H1 (cell line): ENCODE measurements around the gene RASL11B. TPM values are rescaled to one million over a fixed set of nuclear protein-coding genes. Genes with fewer than 3 reads are reported as not detected.

Experiments used
- CTCF ChIA-PET: fragments of 300-600 bp; sonication (Branson Sonifier 250); formaldehyde crosslinking; loops from one replicate; lab custom pipeline; 2021; ENCODE audit not compliant: partially characterized antibody; lab: Charles Lee
- POLR2A ChIA-PET: fragments of 300-600 bp; sonication (Branson Sonifier 250); formaldehyde crosslinking; loops from one replicate; lab custom pipeline; 2021; ENCODE audit warnings: inconsistent platforms; ENCODE audit not compliant: partially characterized antibody; lab: Charles Lee
- DNase-seq, 2 experiments: peaks; one replicate each; pipeline versions ENCODE4 v3.0.0 to v3.0.0-alpha.2; 2010 to 2022; ENCODE audit warnings: low spot score in 2 of 2, low read depth in 1 of 2, mixed read lengths in 1 of 2
- FAIRE-seq: peaks from 2 replicates; lab custom pipeline; 2011; peaks lifted over from hg19 to GRCh38; lab: Jason Lieb, UNC
- H2AFZ ChIP-seq: 2 replicates; pipeline ENCODE4 v1.8.1; 2012; ENCODE audit warnings: low read length, inconsistent platforms
- H2AK5ac ChIP-seq: 2 replicates; pipeline ENCODE4 v1.6.1; 2013; ENCODE audit warnings: low read depth, low read length
- H2BK120ac ChIP-seq: replicated peaks from 2 replicates; pipeline ENCODE3; 2013; ENCODE audit warnings: low read depth, low read length, inconsistent platforms
- H2BK12ac ChIP-seq: 2 replicates; pipeline ENCODE4 v1.6.1; 2013; ENCODE audit warnings: low read depth, low read length
- H2BK15ac ChIP-seq: 2 replicates; pipeline ENCODE4 v1.6.1; 2013; ENCODE audit warnings: low read length
- H2BK20ac ChIP-seq: 2 replicates; pipeline ENCODE4 v1.6.1; 2013; ENCODE audit warnings: low read length
- H2BK5ac ChIP-seq: 2 replicates; pipeline ENCODE4 v1.6.1; 2013; ENCODE audit warnings: low read depth, low read length
- H3K14ac ChIP-seq: 2 replicates; pipeline ENCODE4 v1.6.1; 2013; ENCODE audit warnings: inconsistent platforms; ENCODE audit not compliant: insufficient read length
- H3K18ac ChIP-seq: 2 replicates; pipeline ENCODE4 v1.6.1; 2013; ENCODE audit warnings: low read length; ENCODE audit errors: extremely low read depth
- H3K23ac ChIP-seq: 2 replicates; pipeline ENCODE4 v1.6.1; 2013; ENCODE audit warnings: inconsistent platforms; ENCODE audit not compliant: insufficient read length
- H3K23me2 ChIP-seq: 2 replicates; pipeline ENCODE4 v1.6.1; 2013; ENCODE audit warnings: low read depth, low read length
- H3K27ac ChIP-seq: 2 replicates; pipeline ENCODE4 v1.6.1; 2011; ENCODE audit warnings: low read depth, low read length, inconsistent platforms
- H3K27me3 ChIP-seq, 4 experiments: replicated peaks in 1 of 4; 1 replicate in 1 of 4; 2 replicates in 3 of 4; pipeline versions ENCODE4 v1.6.1 to v1.8.1; 2011 to 2013; ENCODE audit warnings: low read length in 3 of 4, mild to moderate bottlenecking in 3 of 4, inconsistent platforms in 2 of 4, mixed read lengths in 2 of 4, moderate library complexity in 1 of 4; ENCODE audit not compliant: control insufficient read depth in 3 of 4, insufficient read depth in 3 of 4; ENCODE audit errors: extremely low read depth in 1 of 4
- H3K36me3 ChIP-seq, 4 experiments: 2 replicates each; pipeline versions ENCODE4 v1.6.1 to v1.8.1; 2011 to 2013; ENCODE audit warnings: mild to moderate bottlenecking in 4 of 4, low read length in 3 of 4, moderate library complexity in 2 of 4, control low read depth in 1 of 4, inconsistent platforms in 1 of 4; ENCODE audit not compliant: insufficient read depth in 4 of 4, control insufficient read depth in 2 of 4
- H3K4ac ChIP-seq: replicated peaks from 2 replicates; pipeline ENCODE3; 2013; ENCODE audit warnings: low read length, low read depth, mixed read lengths, inconsistent platforms; ENCODE audit not compliant: insufficient read length
- H3K4me1 ChIP-seq, 4 experiments: replicated peaks in 1 of 4; 1 replicate in 1 of 4; 2 replicates in 3 of 4; pipeline versions ENCODE4 v1.6.1 to v1.8.1; 2011 to 2013; ENCODE audit warnings: low read length in 3 of 4, inconsistent platforms in 2 of 4, mixed read lengths in 1 of 4; ENCODE audit not compliant: insufficient read depth in 4 of 4, control insufficient read depth in 3 of 4
- H3K4me2 ChIP-seq, 2 experiments: 2 replicates each; pipeline versions ENCODE4 v1.6.1 to v1.8.1; 2011 to 2013; ENCODE audit warnings: low read depth in 2 of 2, low read length in 2 of 2, control low read depth in 1 of 2, inconsistent platforms in 1 of 2, mild to moderate bottlenecking in 1 of 2; ENCODE audit not compliant: insufficient read depth in 1 of 2
- H3K4me3 ChIP-seq, 4 experiments: fragments of 200-600, 300-600 bp in 1 of 4; sonication (generic), shearing (Covaris generic), sonication (Bioruptor Twin) in 1 of 4; 2 replicates each; pipeline versions ENCODE4 v1.5.1 to v1.8.1; 2011 to 2016; ENCODE audit warnings: low read length in 4 of 4, low read depth in 3 of 4, control low read depth in 2 of 4, inconsistent platforms in 2 of 4, mild to moderate bottlenecking in 2 of 4, mixed read lengths in 1 of 4, moderate library complexity in 1 of 4; ENCODE audit not compliant: insufficient read depth in 2 of 4; ENCODE audit errors: extremely low read depth in 1 of 4
- H3K56ac ChIP-seq: replicated peaks from 2 replicates; pipeline ENCODE3; 2013; ENCODE audit warnings: low read depth, mild to moderate bottlenecking, mixed read lengths, low read length, inconsistent platforms; ENCODE audit not compliant: insufficient read length
- H3K79me1 ChIP-seq: 2 replicates; pipeline ENCODE4 v1.6.1; 2013; ENCODE audit warnings: low read depth, low read length, control low read depth
- H3K79me2 ChIP-seq, 2 experiments: 2 replicates each; pipeline versions ENCODE4 v1.6.1 to v1.8.1; 2012 to 2013; ENCODE audit warnings: low read length in 2 of 2, mild to moderate bottlenecking in 2 of 2, inconsistent platforms in 1 of 2; ENCODE audit not compliant: insufficient read depth in 2 of 2, control insufficient read depth in 1 of 2
- H3K9ac ChIP-seq, 4 experiments: replicated peaks in 1 of 4; 1 replicate in 1 of 4; 2 replicates in 3 of 4; pipeline versions ENCODE4 v1.6.1 to v1.8.1; 2011 to 2013; ENCODE audit warnings: low read depth in 3 of 4, low read length in 3 of 4, control low read depth in 2 of 4, mild to moderate bottlenecking in 2 of 4, moderate library complexity in 2 of 4, inconsistent platforms in 1 of 4; ENCODE audit errors: extremely low read depth in 1 of 4
- H3K9me3 ChIP-seq, 2 experiments: 2 replicates each; pipeline versions ENCODE4 v1.6.1 to v1.8.1; 2012 to 2013; ENCODE audit warnings: mild to moderate bottlenecking in 2 of 2, moderate library complexity in 2 of 2, control low read depth in 1 of 2, inconsistent platforms in 1 of 2, low read depth in 1 of 2, low read length in 1 of 2, mixed read lengths in 1 of 2; ENCODE audit not compliant: insufficient read depth in 2 of 2
- H4K20me1 ChIP-seq, 2 experiments: replicated peaks in 1 of 2; 2 replicates each; pipeline versions ENCODE3 to v1.8.1; 2011 to 2013; ENCODE audit warnings: inconsistent platforms in 2 of 2, low read length in 2 of 2, mild to moderate bottlenecking in 1 of 2; ENCODE audit not compliant: insufficient read depth in 2 of 2, control insufficient read depth in 1 of 2
- H4K5ac ChIP-seq: 2 replicates; pipeline ENCODE4 v1.6.1; 2013; ENCODE audit warnings: low read length, low read depth, mixed read lengths, inconsistent platforms; ENCODE audit not compliant: insufficient read length
- H4K8ac ChIP-seq: 2 replicates; pipeline ENCODE4 v1.8.0; 2013; ENCODE audit warnings: mild to moderate bottlenecking, moderate library complexity, low read length, inconsistent platforms; ENCODE audit not compliant: insufficient read depth; ENCODE audit errors: extremely low read depth
- H4K91ac ChIP-seq: replicated peaks from 2 replicates; pipeline ENCODE3; 2013; ENCODE audit warnings: low read length, mixed read lengths, inconsistent platforms; ENCODE audit not compliant: insufficient read length
- ASH2L ChIP-seq: fragments of 200-600, 300-600 bp; sonication (generic); IDR thresholded peaks from one replicate; pipeline ENCODE4 v1.7.1; 2017; ENCODE audit warnings: low read length
- BACH1 ChIP-seq: IDR thresholded peaks from 2 replicates; pipeline ENCODE4 v1.6.1; 2012; ENCODE audit warnings: low read length, improper control_type of control experiment
- CHD1 ChIP-seq: IDR thresholded peaks from 2 replicates; pipeline ENCODE4 v1.6.1; 2012; ENCODE audit warnings: low read depth, low read length, improper control_type of control experiment
- CTBP2 ChIP-seq: IDR thresholded peaks from 2 replicates; pipeline ENCODE4 v1.7.0; 2011; ENCODE audit warnings: borderline replicate concordance, mild to moderate bottlenecking, moderate library complexity, mixed read lengths, low read length; ENCODE audit not compliant: insufficient read depth, insufficient read length
- HDAC6 ChIP-seq: IDR thresholded peaks from one replicate; pipeline ENCODE4 v1.7.1; 2012; ENCODE audit warnings: low read depth, mild to moderate bottlenecking, inconsistent platforms, low read length, moderate library complexity
- KDM5A ChIP-seq: fragments of 200-600 bp; IDR thresholded peaks from 2 replicates; pipeline ENCODE4 v1.7.1; 2012; ENCODE audit warnings: mild to moderate bottlenecking, low read length, inconsistent platforms, mixed read lengths
- MAFK ChIP-seq: IDR thresholded peaks from 2 replicates; pipeline ENCODE4 v1.6.1; 2012; ENCODE audit warnings: low read depth, mild to moderate bottlenecking, improper control_type of control experiment, low read length
- NANOG ChIP-seq: IDR thresholded peaks from 2 replicates; pipeline ENCODE4 v1.6.1; 2011; ENCODE audit warnings: low read length, low read depth, mild to moderate bottlenecking, inconsistent platforms; ENCODE audit not compliant: insufficient read depth, poor library complexity, severe bottlenecking
- PHF8 ChIP-seq: fragments of 200-600 bp; sonication (generic); conservative IDR thresholded peaks from 2 replicates; pipeline ENCODE4 v1.7.1; 2012; ENCODE audit warnings: low read depth, mild to moderate bottlenecking, inconsistent platforms, low read length, moderate library complexity
- POLR2AphosphoS5 ChIP-seq: IDR thresholded peaks from 2 replicates; pipeline ENCODE4 v1.6.1; 2011; ENCODE audit warnings: low read depth, low read length
- SP1 ChIP-seq: IDR thresholded peaks from 2 replicates; pipeline ENCODE4 v1.6.1; 2011; ENCODE audit warnings: low read depth, low read length
- SP4 ChIP-seq: IDR thresholded peaks from 2 replicates; pipeline ENCODE4 v1.6.1; 2012; ENCODE audit warnings: low read length, inconsistent platforms
- WGBS, 2 experiments: shearing (Covaris generic) in 1 of 2; methylation state at CpG; one replicate each; pipeline versions ENCODE4 v1.1.6 to v1.1.7; 2013 to 2015; ENCODE audit warnings: low lambda C conversion rate in 2 of 2, mixed read lengths in 2 of 2, inconsistent platforms in 1 of 2, low coverage in 1 of 2, missing lambda C conversion rate in 1 of 2; ENCODE audit not compliant: insufficient replicate concordance in 2 of 2, insufficient coverage in 1 of 2, insufficient read length in 1 of 2; ENCODE audit errors: extremely low coverage in 1 of 2, missing lambda C conversion rate in 1 of 2; 5-methylcytosine and 5-hydroxymethylcytosine counted together
- polyA plus RNA-seq, 7 experiments: library from polyadenylated mRNA; depleted of rRNA in 3 of 7; stranded (reverse) in 5 of 7; unstranded in 2 of 7; fragments of >200 nt in 5 of 7; fragments of 200-250 nt in 2 of 7; gene quantifications; 1 replicate in 5 of 7; 2 replicates in 1 of 7; 4 replicates in 1 of 7; pipeline versions ENCODE4 v1.2.1 to v1.2.3, GENCODE V29; 2011 to 2013; ENCODE audit warnings: missing spikeins in 2 of 7, mixed read lengths in 2 of 7
- total RNA-seq: library from RNA; stranded (reverse); fragmentation: NEBNext Ultra II Directional; extraction: Animal tissue kit (Norgen Biotek cat#: 25700); gene quantifications from 2 replicates; pipeline ENCODE4 v1.2.1, GENCODE V29; 2021
- TF ChIP-seq, protein P1 (sequence below): IDR thresholded peaks from 2 replicates; pipeline ENCODE4 v1.6.1; 2011; ENCODE audit warnings: low read depth, mild to moderate bottlenecking, low read length; ENCODE audit not compliant: insufficient read depth

RASL11B gene
- total and polyA plus RNA-seq, 2 of the 8 experiments (the other 6 are each of a cell fraction or from before 2014, with no cell fraction given) = 49.8 to 75.5 TPM

DNA sequence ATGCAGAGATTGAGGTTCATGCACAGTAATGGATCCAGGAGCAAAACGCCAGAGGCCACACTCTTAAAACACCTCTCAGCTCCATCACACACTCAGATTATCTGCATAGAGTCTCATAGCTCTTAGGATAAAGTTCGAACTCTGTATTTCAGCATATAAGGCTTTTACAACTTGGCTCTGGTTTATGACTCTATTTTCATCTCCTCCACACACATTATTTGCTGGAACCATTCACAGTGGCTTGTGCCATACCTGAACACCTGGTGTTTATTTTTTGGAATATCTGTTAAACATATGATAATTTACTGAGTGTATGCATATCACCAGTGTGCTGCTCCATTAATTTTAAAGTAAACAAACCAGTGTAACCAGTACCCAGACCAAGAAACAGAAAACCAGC lies 27.2 kb downstream of the RASL11B start:
- H4K20me1 ChIP-seq = no peaks in the 10 kb centered on the region
- H3K27me3 ChIP-seq = no peaks in the 10 kb centered on the region
- H2BK5ac ChIP-seq = no peak overlapping the region
- no peak overlapping the region for H3K23ac ChIP-seq
- no peaks in the 10 kb centered on the region for H3K23me2 ChIP-seq
- H2BK15ac ChIP-seq = no peak overlapping the region
- H3K79me1 ChIP-seq = no peaks in the 10 kb centered on the region
- FAIRE-seq (no peak), DNase-seq (no peak)
- no peak overlapping the region for H2BK120ac ChIP-seq
- no peak overlapping the region for H3K56ac ChIP-seq
- H3K4me2 ChIP-seq = no peak overlapping the region
- no peak overlapping the region for H2AK5ac ChIP-seq
- no peak overlapping the region for H3K27ac ChIP-seq
- no peak overlapping the region for H3K18ac ChIP-seq
- H3K9ac ChIP-seq = no peak overlapping the region
- no peak overlapping the region for H4K5ac ChIP-seq
- H3K9me3 ChIP-seq = no peaks in the 10 kb centered on the region
- no peak overlapping the region for H4K8ac ChIP-seq
- ChIA-PET CTCF (no interaction called here), POLR2A (interaction anchor here (1.1 kb wide), 1 partner anchor 26 kb away, joined by 5 read pairs; no protein-coding TSS in a partner anchor)
- H2BK12ac ChIP-seq = no peak overlapping the region
- H3K4ac ChIP-seq = no peak overlapping the region
- no peaks in the 10 kb centered on the region for H3K79me2 ChIP-seq
- no peak overlapping the region for H3K4me3 ChIP-seq
- H3K36me3 ChIP-seq = no peaks in the 10 kb centered on the region
- no peak overlapping the region for H4K91ac ChIP-seq
- H3K4me1 ChIP-seq = 0 out of 7 replicates have a peak, but pooled peaks cover 0 to 2% (median 0%) of the 10 kb centered on the region in 4 experiments
- H2AFZ ChIP-seq = no peak overlapping the region
- H3K14ac ChIP-seq = no peak overlapping the region
- WGBS, 2 experiments = 90% methylated on average over 2 of the region's 2 CpGs; no CpG with 5 or more reads in 1 of the 2 experiments
- no peak overlapping the region for H2BK20ac ChIP-seq
- TF ChIP-seq CHD1 = no peak
- TF ChIP-seq, protein P1, sequence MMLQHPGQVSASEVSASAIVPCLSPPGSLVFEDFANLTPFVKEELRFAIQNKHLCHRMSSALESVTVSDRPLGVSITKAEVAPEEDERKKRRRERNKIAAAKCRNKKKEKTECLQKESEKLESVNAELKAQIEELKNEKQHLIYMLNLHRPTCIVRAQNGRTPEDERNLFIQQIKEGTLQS = no peak
- TF ChIP-seq BACH1 = no peak
- no peak for TF ChIP-seq CTBP2
- no peak for TF ChIP-seq SP4
- TF ChIP-seq PHF8 = no peak
- no peak for TF ChIP-seq POLR2AphosphoS5
- TF ChIP-seq HDAC6 = no peak
- TF ChIP-seq KDM5A = no peak
- no peak for TF ChIP-seq ASH2L
- TF ChIP-seq NANOG = no peak
- no peak for TF ChIP-seq SP1
- no peak for TF ChIP-seq MAFK
